DND-41 (cell line): ENCODE results near the gene GLUD1.
"Not testable (repeated sequence)": the region's sequence is repeated elsewhere in the genome, so short reads cannot be mapped to it uniquely, and the experiment has no call there.

Source experiments
- CTCF ChIP-seq: IDR thresholded peaks from 2 replicates; pipeline ENCODE4 v1.5.1; 2012; ENCODE audit warnings: borderline replicate concordance, low read length, moderate library complexity, mild to moderate bottlenecking; ENCODE audit not compliant: poor library complexity, severe bottlenecking; ENCODE audit errors: extremely low read depth
- EZH2 ChIP-seq: IDR thresholded peaks from 3 replicates; pipeline ENCODE4 v1.6.1; 2012; ENCODE audit warnings: borderline replicate concordance, low read depth, mild to moderate bottlenecking, moderate library complexity, low read length, inconsistent platforms; ENCODE audit not compliant: severe bottlenecking

DNA sequence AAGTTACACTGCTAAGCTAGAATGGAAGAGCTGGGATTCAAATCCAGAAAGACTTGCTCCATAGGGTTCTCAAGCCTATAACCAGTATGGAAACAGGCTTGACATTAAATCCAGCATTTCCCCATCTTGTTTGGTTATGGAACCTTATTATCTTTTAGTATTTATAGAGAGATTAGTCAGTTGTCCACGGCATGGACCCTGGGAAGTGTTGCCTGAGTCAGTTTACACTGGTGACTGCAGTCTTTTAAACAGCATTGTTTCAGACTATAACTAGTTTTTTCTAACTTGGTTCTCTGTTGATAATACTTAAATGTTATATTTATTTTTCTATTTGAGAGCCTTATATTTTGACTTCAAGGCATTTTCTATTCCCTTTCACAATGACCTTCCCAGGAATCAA lies 23.5 kb upstream of the GLUD1 start:
- TF ChIP-seq EZH2, CTCF: not testable (repeated sequence)
